Lower leg skin (tissue), 4 donors: ENCODE measurements around the gene ZMYND8. TPM values are rescaled to one million over a fixed set of nuclear protein-coding genes. Genes with fewer than 3 reads are reported as not detected.

Experiments used
- DNase-seq, 2 donors: peaks; one replicate each; pipeline ENCODE4 v3.0.0-alpha.2; 2019; ENCODE audit warnings: low spot score in 2 of 2
- H3K4me3 ChIP-seq: fragments of 200-600 bp; sonication (generic); 2 replicates; pipeline ENCODE4 v1.5.1; 2017; ENCODE audit warnings: mild to moderate bottlenecking, low read depth; ENCODE audit not compliant: poor library complexity, severe bottlenecking
- CTCF ChIP-seq, 3 donors: fragments of 450-650 bp; IDR thresholded peaks; one replicate each; pipeline ENCODE4 v1.5.1; 2016; ENCODE audit warnings: antibody characterized with exemption in 3 of 3, mild to moderate bottlenecking in 3 of 3, moderate library complexity in 2 of 3
- POLR2A ChIP-seq, 2 donors: fragments of 450-650 bp; IDR thresholded peaks; one replicate each; pipeline ENCODE4 v1.6.1; 2016 to 2017; ENCODE audit warnings: antibody characterized with exemption in 2 of 2, mild to moderate bottlenecking in 1 of 2, moderate library complexity in 1 of 2
- WGBS, 2 donors: methylation state at CpG; one replicate each; pipeline ENCODE4 v1.1.5; 2018; 5-methylcytosine and 5-hydroxymethylcytosine counted together
- intact Hi-C: fragments of 100-400 bp; cut with DNase I; formaldehyde crosslinking; loops from one replicate; pipeline ENCODE4 v1.15.0; 2023; ENCODE audit warnings: low total_unique reads
- total RNA-seq, 4 donors: library from RNA; depleted of rRNA; stranded (reverse); fragments of >200 nt; gene quantifications; one replicate each; pipeline ENCODE4 v1.1.0, GENCODE V29; 2016

ZMYND8 gene
- total RNA-seq, 4 donors from 2014 or later: 42.2 to 79.0 (median 65.4) TPM

- H3K4me3 ChIP-seq: no peak overlapping the region
- TF ChIP-seq CTCF (IDR thresholded peaks at IDR 0.05) (no peak), POLR2A (IDR thresholded peaks at IDR 0.05) (no peak)
- no peak for DNase-seq
- intact Hi-C loops: no loop called here
- WGBS, 2 donors: 50 to 68% methylated on average over 17 of the region's 17 CpGs
Measured at GRCh38 chr20:47336129-47336754, 20.3 kb downstream of the ZMYND8 start.

GRCh38 chr20:47335251-47336128, 21.0 kb downstream of the ZMYND8 start:
- no peak for DNase-seq
- H3K4me3 ChIP-seq: no peak overlapping the region
- intact Hi-C loops: no loop called here
- WGBS, 2 donors: 65 to 71% methylated on average over 12 of the region's 12 CpGs
- TF ChIP-seq POLR2A (IDR thresholded peaks at IDR 0.05) (no peak), CTCF (IDR thresholded peaks at IDR 0.05) (no peak)

GRCh38 chr20:47334022-47334551, 22.4 kb downstream of the ZMYND8 start:
- H3K4me3 ChIP-seq: no peak overlapping the region
- WGBS, 2 donors: 11 to 12% methylated on average over 6 of the region's 6 CpGs
- intact Hi-C loops: no loop called here
- DNase-seq: peak in 1 of 2 donors; percentile 77
- TF ChIP-seq CTCF (IDR thresholded peaks at IDR 0.05) (no peak), POLR2A (IDR thresholded peaks at IDR 0.05) (no peak)

- H3K4me3 ChIP-seq: no peak overlapping the region
- TF ChIP-seq CTCF (IDR thresholded peaks at IDR 0.05): no peak
- TF ChIP-seq POLR2A (IDR thresholded peaks at IDR 0.05): no peak
- WGBS, 2 donors: 91 to 94% methylated on average over 8 of the region's 8 CpGs
- DNase-seq: no peak
- intact Hi-C loops: no loop called here
Measured at GRCh38 chr20:47332381-47333206, 23.9 kb downstream of the ZMYND8 start.

GRCh38 chr20:47330933-47331708, 25.4 kb downstream of the ZMYND8 start:
- intact Hi-C loops: no loop called here
- H3K4me3 ChIP-seq: no peak overlapping the region
- no peak for TF ChIP-seq POLR2A (IDR thresholded peaks at IDR 0.05)
- 57 to 61% methylated on average over 10 of the region's 10 CpGs for WGBS, 2 donors
- no peak for DNase-seq
